ELR (cell line): ENCODE measurements around the gene ELAC1.
"Not testable (repeated sequence)": the region's sequence is repeated elsewhere in the genome, so short reads cannot be mapped to it uniquely, and the experiment has no call there.

Experiments
- DNase-seq: peaks from one replicate; pipeline ENCODE4 v3.0.0-alpha.2; 2015; ENCODE audit warnings: low read depth

The ELAC1 gene

GRCh38 chr18:50973367-50974126 is 5.7 kb downstream of the ELAC1 start:
- peak; percentile 88 for DNase-seq

- no peak for DNase-seq
These were observed 9.4 kb downstream of the ELAC1 start for GRCh38 chr18:50977037-50977760.

DNA sequence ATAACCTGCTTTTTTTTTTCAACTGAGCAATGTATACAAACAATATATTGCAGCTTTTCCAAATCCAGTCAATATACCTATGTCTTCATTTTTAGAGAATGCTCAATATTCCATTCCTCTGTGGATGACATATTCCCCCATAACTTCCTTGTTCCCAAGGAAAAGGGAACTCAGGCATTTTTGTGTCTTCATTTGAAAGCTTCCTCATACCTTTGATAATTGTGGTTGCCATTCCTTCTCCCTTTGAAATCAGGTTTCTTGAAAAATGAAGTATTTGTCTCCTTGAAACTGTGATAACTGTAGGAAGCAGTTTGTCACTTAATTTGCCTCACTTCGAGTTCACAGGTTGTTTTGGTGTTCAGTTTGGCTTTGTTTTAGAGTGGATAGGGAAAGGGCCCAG is 13.5 kb downstream of the ELAC1 start:
- DNase-seq, result no peak

DNA sequence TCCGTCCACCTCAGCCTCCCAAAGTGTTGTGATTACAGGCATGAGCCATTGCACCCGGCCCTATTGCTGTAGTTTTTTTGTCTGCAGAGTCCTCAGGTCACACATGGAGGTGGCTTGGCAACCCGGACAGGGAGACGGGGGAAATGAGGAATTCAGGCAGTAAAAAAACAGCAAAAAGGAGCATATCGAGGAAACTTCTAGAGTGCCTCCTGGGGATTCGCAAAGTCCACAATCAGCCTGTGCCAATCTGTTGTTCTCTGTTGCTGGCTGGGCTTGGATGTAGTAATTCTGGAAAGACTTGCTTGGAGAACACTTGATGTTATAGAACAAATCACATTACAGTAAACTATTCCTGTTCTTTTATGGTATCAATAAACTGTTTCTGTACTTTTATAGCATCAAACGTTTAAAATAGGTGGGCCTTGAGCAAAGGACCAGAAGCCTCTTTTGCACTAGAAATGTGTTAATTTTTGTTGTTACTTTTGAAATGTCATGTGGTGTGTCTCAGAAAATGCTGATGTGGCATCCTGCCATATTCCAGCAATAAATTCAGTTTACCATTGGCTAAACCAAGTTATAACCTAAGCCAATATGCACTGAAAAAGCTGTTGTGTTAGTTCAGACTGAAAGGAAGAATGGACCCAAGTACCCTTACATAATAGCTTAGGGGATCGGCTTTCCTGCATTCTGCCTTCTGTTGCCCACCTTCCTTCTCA is 14.4 kb downstream of the ELAC1 start:
- no peak for DNase-seq

GRCh38 chr18:50982802-50983179 is 15.0 kb downstream of the ELAC1 start:
- peak; percentile 28 for DNase-seq

GRCh38 chr18:50986360-50987087 is 18.7 kb downstream of the ELAC1 start:
- DNase-seq, result peak; percentile 71

DNA sequence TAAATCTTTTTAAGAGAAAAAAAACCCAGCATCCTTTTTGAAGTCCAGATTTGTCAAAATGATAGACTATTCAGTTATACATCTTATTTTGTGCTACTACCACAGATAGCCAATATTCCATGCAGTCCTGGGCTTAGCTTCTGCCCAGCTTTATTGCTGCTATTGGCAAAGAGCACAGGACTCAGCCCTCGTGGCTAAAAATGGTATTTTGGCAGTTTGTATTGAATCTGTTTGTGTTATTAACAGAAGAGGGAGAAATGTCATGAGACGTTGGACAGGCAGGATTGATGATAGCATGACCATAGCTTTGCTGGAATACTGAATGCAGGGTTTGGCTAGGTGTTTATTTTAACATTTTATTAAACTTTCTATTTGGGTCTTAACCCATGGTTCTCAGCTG is 19.4 kb downstream of the ELAC1 start:
- DNase-seq, result no peak

- no peak for DNase-seq
These were observed 21.9 kb downstream of the ELAC1 start for GRCh38 chr18:50989711-50990110.

GRCh38 chr18:50992351-50992762 is 24.5 kb downstream of the ELAC1 start:
- DNase-seq, result no peak

DNA sequence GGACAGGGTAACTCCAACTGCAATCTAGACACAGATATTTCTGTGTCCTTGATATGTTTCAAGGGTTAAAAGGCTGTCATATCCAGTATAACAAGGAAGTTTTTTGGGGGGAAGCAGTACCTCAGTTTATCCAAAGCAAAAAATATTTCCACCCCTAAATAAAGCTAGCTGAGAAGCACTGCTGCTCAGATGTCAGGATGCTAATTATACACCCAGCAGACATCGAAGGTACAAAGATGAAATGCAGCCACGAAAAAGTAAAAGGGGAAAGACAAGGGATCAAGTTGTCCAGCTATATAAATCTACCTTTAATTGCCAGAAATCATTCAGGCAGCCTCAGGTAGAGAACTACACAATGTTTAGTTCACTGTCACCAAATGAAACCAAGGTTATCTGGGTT is 26.2 kb downstream of the ELAC1 start:
- DNase-seq, result no peak

GRCh38 chr18:51003174-51003573 is 35.3 kb downstream of the ELAC1 start:
- not testable (repeated sequence) for DNase-seq

DNA sequence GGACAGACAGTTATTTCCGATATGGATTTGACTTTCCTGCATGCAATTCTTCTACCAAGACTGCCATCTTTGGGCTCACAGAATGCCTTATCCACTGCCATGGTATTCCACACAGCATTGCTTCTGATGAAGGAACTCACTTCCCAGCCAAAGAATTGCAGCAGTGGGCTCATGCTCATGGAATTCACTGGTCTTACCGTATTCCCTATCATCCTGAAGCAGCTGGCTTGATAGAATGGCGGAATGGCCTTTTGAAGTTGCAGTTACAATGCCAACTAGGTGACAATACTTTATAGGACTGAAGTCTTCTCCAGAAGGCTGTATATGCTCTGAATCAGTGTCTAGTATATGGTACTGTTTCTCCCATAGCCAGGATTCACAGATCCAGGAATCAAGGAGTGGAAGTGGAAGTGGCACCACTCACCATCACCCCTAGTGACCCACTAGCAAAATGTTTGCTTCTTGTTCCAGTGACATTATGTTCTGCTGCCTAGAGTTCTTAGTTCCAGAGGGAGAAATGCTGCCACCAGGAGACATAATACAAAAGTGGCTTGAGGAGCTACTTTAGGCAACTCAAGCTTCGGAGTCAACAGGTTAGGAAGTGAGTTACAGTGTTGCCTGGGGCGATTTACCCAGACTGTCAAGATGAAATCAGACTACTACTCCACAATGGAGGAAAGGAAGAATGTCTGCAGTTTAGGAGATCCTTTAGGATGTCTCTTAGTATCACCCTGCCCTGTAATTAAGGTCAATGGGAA is 38.4 kb downstream of the ELAC1 start:
- DNase-seq, result no peak

- no peak for DNase-seq
These were observed 39.3 kb downstream of the ELAC1 start for GRCh38 chr18:51006948-51007789.

DNA sequence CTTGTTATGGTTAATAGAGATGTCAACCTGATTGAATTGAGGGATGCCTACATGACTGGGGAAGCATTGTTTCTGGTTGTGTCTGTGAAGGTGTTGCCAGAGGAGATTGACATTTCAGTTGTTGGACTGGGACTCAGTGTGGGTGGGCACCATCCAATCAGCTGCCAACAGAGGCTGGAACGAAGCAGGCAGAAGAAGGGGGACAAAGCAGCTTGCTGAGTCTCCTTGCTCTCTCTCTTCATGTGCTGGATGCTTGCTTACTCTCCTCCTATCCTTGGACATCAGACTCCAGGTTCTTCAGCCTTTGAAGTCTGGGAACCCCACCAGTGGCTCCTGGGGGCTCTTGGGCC is 39.9 kb downstream of the ELAC1 start:
- DNase-seq, result no peak

- DNase-seq, result peak; percentile 43
These were observed 41.2 kb downstream of the ELAC1 start for GRCh38 chr18:51009072-51009471.

DNA sequence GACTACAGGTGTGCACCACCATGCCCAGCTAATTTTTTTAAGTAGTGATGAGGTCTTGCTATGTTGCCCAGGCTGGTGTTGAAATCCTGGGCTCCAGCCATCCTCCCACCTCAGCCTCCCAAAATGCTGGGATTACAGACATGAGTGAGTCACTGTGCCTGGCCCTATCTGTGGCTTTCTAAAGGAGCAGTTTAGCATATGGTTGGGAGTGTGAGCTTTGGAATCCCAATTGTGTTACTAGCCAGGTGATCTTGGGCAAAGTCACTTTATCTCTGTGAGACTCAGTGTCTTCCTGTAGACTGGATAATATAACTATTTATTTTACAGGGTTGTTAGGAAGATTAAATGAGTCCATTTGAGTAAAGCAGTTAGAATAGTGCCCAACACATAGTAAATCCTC is 42.4 kb downstream of the ELAC1 start:
- no peak for DNase-seq

DNA sequence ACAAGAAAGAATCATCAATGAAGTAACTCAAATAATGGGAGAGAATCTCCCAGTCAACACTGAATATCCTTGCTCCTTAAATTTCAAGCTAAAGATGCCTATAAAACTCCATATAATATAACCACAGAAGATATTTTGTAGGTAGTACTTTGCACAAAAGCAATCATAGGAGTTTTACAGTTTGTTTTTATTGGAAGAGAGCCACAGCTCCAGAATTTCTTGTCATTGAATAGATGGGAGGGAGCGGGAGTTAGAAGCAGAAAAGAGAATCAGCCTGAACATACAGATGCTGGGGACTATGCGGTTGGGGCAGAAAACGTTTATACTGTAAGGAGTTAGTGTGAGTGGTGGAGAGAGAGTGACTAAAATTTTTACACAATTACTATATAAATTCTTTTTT is 43.9 kb downstream of the ELAC1 start:
- no peak for DNase-seq

- no peak for DNase-seq
These were observed 44.6 kb downstream of the ELAC1 start for GRCh38 chr18:51012441-51012840.

GRCh38 chr18:51013259-51013658 is 45.4 kb downstream of the ELAC1 start:
- DNase-seq, result no peak

DNA sequence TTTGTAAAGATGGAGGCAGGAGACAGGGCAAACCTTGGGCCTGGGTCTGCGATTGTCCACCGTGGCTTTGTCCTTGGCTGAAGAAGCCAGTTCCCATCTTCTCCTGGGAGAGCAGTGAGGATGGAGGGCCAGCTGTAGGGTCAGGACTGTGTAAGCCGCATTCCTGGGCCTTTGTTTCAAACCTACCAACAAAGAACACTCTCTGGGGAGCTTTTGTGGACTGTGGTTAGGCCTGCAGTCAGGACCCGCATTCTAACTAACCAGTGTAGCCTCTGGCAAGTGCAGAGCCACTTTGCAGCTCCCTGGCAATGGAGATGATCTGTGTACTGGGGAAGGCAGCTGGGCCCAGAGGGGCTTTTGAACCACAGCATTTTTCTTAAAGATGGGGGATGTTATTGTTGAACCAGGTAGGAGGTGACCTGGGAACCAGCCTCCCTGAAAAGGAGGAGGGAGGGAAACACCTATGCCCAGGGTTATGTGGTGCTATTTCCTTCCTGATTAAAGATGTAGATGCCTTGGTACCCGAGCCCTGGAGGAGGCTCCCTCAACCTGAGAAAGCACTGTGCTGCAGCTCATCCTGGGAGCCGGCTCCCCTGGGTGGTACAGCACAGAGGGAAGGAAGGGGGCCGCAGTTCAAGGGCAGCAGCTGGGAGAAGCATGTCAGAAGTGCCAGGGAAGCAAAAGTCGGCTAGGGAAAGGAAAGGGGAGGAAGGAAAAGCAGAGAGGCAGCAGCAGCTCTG is 49.5 kb downstream of the ELAC1 start:
- DNase-seq, result no peak
